Activated T-cell treated with anti-CD3 and anti-CD28 coated beads, Interleukin-2, amount 50 U/mL, for 24 hours (primary cell): ENCODE results near the gene IRF2BPL.

Source experiments
- DNase-seq: peaks from one replicate; pipeline ENCODE4 v3.0.0-alpha.2; 2020
- H3K27ac Mint-ChIP-seq: 2 replicates; pipeline ENCODE4 v1.8.0; 2020; ENCODE audit warnings: mild to moderate bottlenecking, mixed read lengths
- H3K27me3 Mint-ChIP-seq: 2 replicates; pipeline ENCODE4 v1.8.0; 2020; ENCODE audit warnings: mixed read lengths
- H3K36me3 Mint-ChIP-seq: 2 replicates; pipeline ENCODE4 v1.8.0; 2020; ENCODE audit warnings: low read depth, mixed read lengths
- H3K4me1 Mint-ChIP-seq: 2 replicates; pipeline ENCODE4 v1.8.0; 2020; ENCODE audit warnings: low read depth, mixed read lengths
- H3K4me3 Mint-ChIP-seq: 2 replicates; pipeline ENCODE4 v1.8.0; 2020; ENCODE audit warnings: mild to moderate bottlenecking, moderate library complexity, mixed read lengths
- H3K9me3 Mint-ChIP-seq: 2 replicates; pipeline ENCODE4 v1.8.0; 2020; ENCODE audit warnings: mixed read lengths

The IRF2BPL gene

DNA sequence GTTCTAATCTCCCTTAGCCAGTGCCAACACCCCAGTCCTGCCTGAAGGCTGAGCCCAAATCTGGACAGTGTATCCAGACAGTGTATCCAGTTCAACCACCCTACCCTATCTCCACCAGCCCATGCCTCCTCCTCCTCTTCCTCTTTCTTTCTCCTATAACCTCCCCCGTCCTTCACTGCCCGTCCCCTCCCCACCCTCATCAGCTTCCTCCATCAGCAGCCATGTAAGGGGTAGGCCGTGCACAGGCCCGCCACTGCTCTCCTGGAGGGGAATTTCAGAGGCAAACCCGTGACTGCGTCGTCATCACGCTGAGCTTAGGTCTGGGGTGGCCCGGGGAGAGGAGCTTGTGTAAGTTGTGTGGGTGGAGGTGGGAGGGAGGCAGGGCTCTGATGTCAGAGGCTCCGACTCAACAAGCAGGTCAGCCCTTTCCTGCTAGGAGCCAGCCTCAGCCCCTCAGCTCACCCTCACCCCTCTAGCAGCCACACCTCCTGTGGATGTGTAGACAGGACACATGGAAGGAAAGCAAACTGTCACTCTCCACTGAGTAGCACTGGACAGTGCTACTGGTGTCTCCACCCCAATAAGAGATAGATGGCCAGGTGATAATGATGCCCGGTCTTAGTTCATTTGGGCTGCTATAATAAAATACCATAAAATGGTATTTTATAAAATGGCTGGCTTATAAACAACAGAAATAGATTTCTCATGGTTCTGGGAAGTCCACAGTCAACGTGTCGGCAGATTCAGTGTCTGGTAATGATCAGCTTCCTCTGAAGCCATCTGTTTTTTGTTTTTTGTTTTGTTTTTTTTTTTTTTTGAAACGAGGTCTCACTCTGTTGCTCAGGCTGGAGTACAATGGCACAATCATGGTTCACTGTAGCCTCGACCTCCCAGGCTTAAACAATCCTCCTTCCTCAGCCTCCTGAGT is 50.5 kb downstream of the IRF2BPL start:
- peak overlapping the region; percentile 53 for H3K4me3 Mint-ChIP-seq
- H3K36me3 Mint-ChIP-seq, result no peaks in the 10 kb centered on the region
- peak overlapping the region; percentile 91 for H3K27ac Mint-ChIP-seq
- H3K9me3 Mint-ChIP-seq, result peaks cover 11% of the 10 kb centered on the region
- peaks cover 37% of the 10 kb centered on the region for H3K4me1 Mint-ChIP-seq
- H3K27me3 Mint-ChIP-seq, result no peaks in the 10 kb centered on the region
- peak; percentile 86 for DNase-seq

DNA sequence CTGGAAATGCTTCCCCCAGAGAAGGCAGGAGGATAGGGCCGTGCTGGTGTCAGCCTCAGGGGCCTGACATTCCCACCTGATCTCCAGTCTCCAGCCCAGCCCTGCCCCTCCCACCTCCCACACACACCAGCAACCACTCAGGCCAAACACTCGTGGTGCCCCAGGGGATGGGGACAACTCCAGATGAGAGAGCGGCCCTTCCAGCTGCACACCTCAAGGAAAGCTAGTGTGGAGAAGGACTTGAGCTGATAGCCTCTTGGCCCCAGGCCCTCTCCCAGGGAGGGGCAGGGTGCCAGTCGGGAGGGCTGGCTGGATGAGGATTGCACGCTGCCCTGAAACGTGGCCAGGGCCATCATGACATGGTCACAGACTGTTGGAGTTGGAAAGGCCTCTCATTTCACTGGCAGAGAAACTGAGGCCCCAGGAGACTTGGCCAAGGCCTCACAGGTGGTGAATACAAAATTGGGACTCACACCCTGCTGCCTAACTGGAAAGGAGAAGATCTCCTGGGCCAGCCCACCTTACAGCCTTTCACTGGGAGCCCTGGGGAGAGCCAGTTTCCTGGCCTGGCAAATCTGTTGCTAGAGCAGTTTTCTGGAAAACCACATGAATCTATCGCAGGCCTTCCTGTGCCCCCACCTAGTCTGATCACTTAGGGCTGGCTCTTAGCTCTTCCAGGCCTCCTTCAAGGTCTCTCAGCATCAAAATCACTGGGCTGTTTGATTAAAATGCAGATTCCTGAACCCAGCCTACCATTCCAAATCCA is 52.1 kb downstream of the IRF2BPL start:
- H3K27ac Mint-ChIP-seq, result peak overlapping the region; percentile 91
- H3K4me3 Mint-ChIP-seq, result no peak overlapping the region
- peaks cover 5% of the 10 kb centered on the region for H3K9me3 Mint-ChIP-seq
- H3K36me3 Mint-ChIP-seq, result no peaks in the 10 kb centered on the region
- no peaks in the 10 kb centered on the region for H3K27me3 Mint-ChIP-seq
- DNase-seq, result no peak
- peaks cover 37% of the 10 kb centered on the region for H3K4me1 Mint-ChIP-seq

GRCh38 chr14:76975812-76976211 is 52.7 kb downstream of the IRF2BPL start:
- Mint-ChIP-seq H3K9me3 (no peaks in the 10 kb centered on the region), H3K4me1 (peaks cover 37% of the 10 kb centered on the region), H3K36me3 (no peaks in the 10 kb centered on the region), H3K27ac (no peak overlapping the region), H3K4me3 (no peak overlapping the region), H3K27me3 (no peaks in the 10 kb centered on the region)
- no peak for DNase-seq

GRCh38 chr14:76975051-76975450 is 53.5 kb downstream of the IRF2BPL start:
- DNase-seq, result no peak
- Mint-ChIP-seq H3K27me3 (no peaks in the 10 kb centered on the region), H3K9me3 (no peaks in the 10 kb centered on the region), H3K4me1 (peaks cover 32% of the 10 kb centered on the region), H3K4me3 (no peak overlapping the region), H3K36me3 (no peaks in the 10 kb centered on the region), H3K27ac (no peak overlapping the region)
